Hepatocyte (in vitro differentiated cells): ENCODE data around the gene SCGN. TPM values are rescaled to one million over a fixed set of nuclear protein-coding genes. Genes with fewer than 3 reads are reported as not detected.
A peak's percentile ranks its signal among the peaks of the same experiment; 100 is the strongest.

ENCODE experiments used
- DNase-seq: peaks from one replicate; pipeline ENCODE4 v3.0.0-alpha.2; 2016; ENCODE audit warnings: low spot score
- H2AFZ ChIP-seq: fragments of 200-600 bp; sonication (generic); 2 replicates; pipeline ENCODE4 v1.6.0; 2016; ENCODE audit warnings: antibody characterized with exemption, mild to moderate bottlenecking
- H3K27ac ChIP-seq: fragments of 200-600 bp; sonication (generic); 2 replicates; pipeline ENCODE4 v1.5.1; 2016; ENCODE audit warnings: mild to moderate bottlenecking
- H3K27me3 ChIP-seq: fragments of 200-600 bp; sonication (generic); 2 replicates; pipeline ENCODE4 v1.6.1; 2016
- H3K36me3 ChIP-seq: fragments of 200-600 bp; sonication (generic); replicated peaks from 2 replicates; pipeline ENCODE4 v1.5.1; 2016; ENCODE audit warnings: low read depth; ENCODE audit not compliant: insufficient read depth
- H3K4me1 ChIP-seq: fragments of 200-600 bp; sonication (generic); 2 replicates; pipeline ENCODE4 v1.5.1; 2016; ENCODE audit warnings: mild to moderate bottlenecking, moderate library complexity; ENCODE audit not compliant: insufficient read depth
- H3K4me2 ChIP-seq: fragments of 200-600 bp; sonication (generic); 2 replicates; pipeline ENCODE4 v1.6.0; 2016
- H3K4me3 ChIP-seq: fragments of 200-600 bp; sonication (generic); 2 replicates; pipeline ENCODE4 v1.5.1; 2016; ENCODE audit warnings: mild to moderate bottlenecking
- H3K79me2 ChIP-seq: fragments of 200-600 bp; sonication (generic); 2 replicates; pipeline ENCODE4 v1.6.0; 2017; ENCODE audit warnings: mild to moderate bottlenecking
- H3K9me2 ChIP-seq: fragments of 200-600 bp; sonication (generic); replicated peaks from 2 replicates; pipeline ENCODE4 v1.6.0; 2017; ENCODE audit warnings: mild to moderate bottlenecking; ENCODE audit not compliant: insufficient read depth
- H3K9me3 ChIP-seq: fragments of 200-600 bp; sonication (generic); 2 replicates; pipeline ENCODE4 v1.5.1; 2016; ENCODE audit warnings: low read depth, mild to moderate bottlenecking
- H4K20me1 ChIP-seq: fragments of 200-600 bp; sonication (generic); 2 replicates; pipeline ENCODE4 v1.6.0; 2016; ENCODE audit warnings: mild to moderate bottlenecking; ENCODE audit not compliant: insufficient read depth, poor library complexity, severe bottlenecking
- CTCF ChIP-seq: fragments of 200-600 bp; sonication (generic); IDR thresholded peaks from 2 replicates; pipeline ENCODE4 v1.5.1; 2016; ENCODE audit warnings: antibody characterized with exemption, mild to moderate bottlenecking; ENCODE audit not compliant: poor library complexity
- EZH2 ChIP-seq: fragments of 200-600 bp; sonication (generic); IDR thresholded peaks from 2 replicates; pipeline ENCODE4 v1.6.1; 2016; ENCODE audit warnings: antibody characterized with exemption, mild to moderate bottlenecking, borderline replicate concordance
- EZH2phosphoT487 ChIP-seq: fragments of 200-600 bp; sonication (generic); IDR thresholded peaks from one replicate; pipeline ENCODE4 v1.6.1; 2018; ENCODE audit warnings: antibody characterized with exemption, mild to moderate bottlenecking, low read depth, moderate library complexity; ENCODE audit not compliant: unreplicated experiment, severe bottlenecking
- WGBS: methylation state at CpG from one replicate; pipeline ENCODE4 v1.1.6; 2016; ENCODE audit warnings: low lambda C conversion rate; ENCODE audit errors: missing lambda C conversion rate; 5-methylcytosine and 5-hydroxymethylcytosine counted together
- polyA plus RNA-seq: library from polyadenylated mRNA; unstranded; fragments of >200 nt; fragmentation: Nextera tagmentation; extraction: Ambion mirVana; gene quantifications from 2 replicates; pipeline ENCODE4 v1.2.1, GENCODE V29; 2016
- total RNA-seq: library from RNA; depleted of rRNA; stranded (reverse); fragments of >200 nt; gene quantifications from 2 replicates; pipeline ENCODE4 v1.2.3, GENCODE V29; 2014

Gene SCGN
- total RNA-seq, result 25.7 and 25.9 TPM in 2 replicates
- polyA plus RNA-seq, result 14.2 and 33.0 TPM in 2 replicates

- Histone ChIP-seq H3K4me1 (peaks cover 5% of the 10 kb centered on the region), H3K4me3 (peak within 1 kb of the TSS; percentile 14), H3K79me2 (no peaks in the 10 kb centered on the region), H3K27ac (no peak within 1 kb of the TSS), H3K4me2 (peak within 1 kb of the TSS; percentile 96), H3K27me3 (peaks cover 4% of the 10 kb centered on the region), H3K9me3 (no peaks in the 10 kb centered on the region), H2AFZ (peak within 1 kb of the TSS; percentile 47), H3K36me3 (no peaks in the 10 kb centered on the region), H4K20me1 (no peaks in the 10 kb centered on the region), H3K9me2 (no peaks in the 10 kb centered on the region)
- TF ChIP-seq EZH2phosphoT487 (no peak), CTCF (no peak), EZH2 (no peak)
- DNase-seq, result peak; percentile 89
- WGBS, result under 1% methylated on average over 34 of the region's 35 CpGs
Measured at GRCh38 chr6:25652007-25652515, at the start of gene SCGN. SCGN (plus strand) TSS chr6:25652215; CDS start chr6:25652404, 189 bp downstream.

- Histone ChIP-seq H3K36me3 (no peaks in the 10 kb centered on the region), H4K20me1 (no peaks in the 10 kb centered on the region), H3K4me2 (no peak overlapping the region), H3K4me3 (no peak overlapping the region), H3K79me2 (no peaks in the 10 kb centered on the region), H3K9me3 (no peaks in the 10 kb centered on the region), H3K9me2 (no peaks in the 10 kb centered on the region), H3K27ac (no peak overlapping the region), H3K4me1 (no peaks in the 10 kb centered on the region), H3K27me3 (no peaks in the 10 kb centered on the region), H2AFZ (no peak overlapping the region)
- DNase-seq, result no peak
- TF ChIP-seq CTCF (no peak), EZH2 (no peak), EZH2phosphoT487 (no peak)
- WGBS, result 91% methylated on average over 1 of the region's 1 CpG
Measured at GRCh38 chr6:25602674-25602982, 49.4 kb upstream of the SCGN start.

- H3K79me2 ChIP-seq, result no peaks in the 10 kb centered on the region
- no peak overlapping the region for H3K4me3 ChIP-seq
- no peak overlapping the region for H3K27ac ChIP-seq
- H3K36me3 ChIP-seq, result no peaks in the 10 kb centered on the region
- no peaks in the 10 kb centered on the region for H3K4me1 ChIP-seq
- H3K4me2 ChIP-seq, result no peak overlapping the region
- DNase-seq, result no peak
- H2AFZ ChIP-seq, result no peak overlapping the region
- H4K20me1 ChIP-seq, result no peaks in the 10 kb centered on the region
- TF ChIP-seq EZH2phosphoT487, result no peak
- no peak for TF ChIP-seq CTCF
- TF ChIP-seq EZH2, result no peak
- no peaks in the 10 kb centered on the region for H3K27me3 ChIP-seq
- H3K9me3 ChIP-seq, result no peaks in the 10 kb centered on the region
- H3K9me2 ChIP-seq, result no peaks in the 10 kb centered on the region
- 94% methylated on average over 1 of the region's 1 CpG for WGBS
Measured at GRCh38 chr6:25603251-25603650, 48.8 kb upstream of the SCGN start.

GRCh38 chr6:25606151-25606550 is 45.9 kb upstream of the SCGN start:
- Histone ChIP-seq H2AFZ (no peak overlapping the region), H3K27me3 (no peaks in the 10 kb centered on the region), H3K79me2 (no peaks in the 10 kb centered on the region), H3K4me1 (no peaks in the 10 kb centered on the region), H3K36me3 (no peaks in the 10 kb centered on the region), H3K9me3 (no peaks in the 10 kb centered on the region), H4K20me1 (no peaks in the 10 kb centered on the region), H3K4me3 (no peak overlapping the region), H3K27ac (no peak overlapping the region), H3K9me2 (no peaks in the 10 kb centered on the region), H3K4me2 (no peak overlapping the region)
- 92% methylated on average over 11 of the region's 11 CpGs for WGBS
- no peak for TF ChIP-seq EZH2
- no peak for TF ChIP-seq EZH2phosphoT487
- TF ChIP-seq CTCF, result no peak
- no peak for DNase-seq
